Measurements from ENCODE around the gene ICE2.

- no peak for TF ChIP-seq HDGF (IDR thresholded peaks at IDR 0.05; ENCODE audit: borderline replicate concordance)
- no peak for TF ChIP-seq SP1 (IDR thresholded peaks at IDR 0.05)
Observed at GRCh38 chr15:60483042-60483441, 4.1 kb upstream of the ICE2 start.

All from HEK293T (cell line).